Tibial artery (tissue), 4 donors: ENCODE measurements around the gene PDE3A.
"Not testable (repeated sequence)": the region's sequence is repeated elsewhere in the genome, so short reads cannot be mapped to it uniquely, and the experiment has no call there.

Experiments
- DNase-seq, 2 donors: peaks; one replicate each; pipeline ENCODE4 v3.0.0-alpha.2; 2019
- H3K27ac ChIP-seq, 2 donors: fragments of 200-600 bp; sonication (generic) in 1 of 2; 1 replicate in 1 of 2; 2 replicates in 1 of 2; pipeline ENCODE4 v1.5.1; 2018 to 2019; ENCODE audit warnings: mild to moderate bottlenecking in 1 of 2
- H3K27me3 ChIP-seq, 2 donors: fragments of 200-600 bp; sonication (generic) in 1 of 2; one replicate each; pipeline versions ENCODE4 v1.5.1 to v1.6.0; 2016 to 2019
- H3K36me3 ChIP-seq, 3 donors: fragments of 200-600 bp; sonication (generic) in 2 of 3; one replicate each; pipeline ENCODE4 v1.5.1; 2016 to 2019; ENCODE audit warnings: mild to moderate bottlenecking in 2 of 3
- H3K4me1 ChIP-seq, 4 donors: fragments of 200-600 bp; sonication (generic) in 2 of 4; 1 replicate in 3 of 4; 2 replicates in 1 of 4; pipeline ENCODE4 v1.5.1; 2016 to 2019
- H3K4me3 ChIP-seq, 2 donors: fragments of 200-600 bp; sonication (generic) in 1 of 2; 1 replicate in 1 of 2; 2 replicates in 1 of 2; pipeline ENCODE4 v1.5.1; 2018 to 2019; ENCODE audit warnings: mild to moderate bottlenecking in 2 of 2
- H3K9me3 ChIP-seq, 3 donors: fragments of 200-600 bp; sonication (generic) in 1 of 3; one replicate each; pipeline ENCODE4 v1.5.1; 2016 to 2019
- intact Hi-C: fragments of 100-400 bp; cut with DNase I; formaldehyde crosslinking; loops from one replicate; pipeline ENCODE4 v1.15.0; 2023; ENCODE audit warnings: low total_unique reads
- TF ChIP-seq, protein P1 (sequence below), 2 experiments: fragments of 200-600 bp in 1 of 2; fragments of 450-650 bp in 1 of 2; IDR thresholded peaks; one replicate each; pipeline ENCODE4 v1.5.1; 2017 to 2019; ENCODE audit warnings: antibody characterized with exemption in 2 of 2, mild to moderate bottlenecking in 1 of 2, moderate library complexity in 1 of 2

The PDE3A gene

DNA sequence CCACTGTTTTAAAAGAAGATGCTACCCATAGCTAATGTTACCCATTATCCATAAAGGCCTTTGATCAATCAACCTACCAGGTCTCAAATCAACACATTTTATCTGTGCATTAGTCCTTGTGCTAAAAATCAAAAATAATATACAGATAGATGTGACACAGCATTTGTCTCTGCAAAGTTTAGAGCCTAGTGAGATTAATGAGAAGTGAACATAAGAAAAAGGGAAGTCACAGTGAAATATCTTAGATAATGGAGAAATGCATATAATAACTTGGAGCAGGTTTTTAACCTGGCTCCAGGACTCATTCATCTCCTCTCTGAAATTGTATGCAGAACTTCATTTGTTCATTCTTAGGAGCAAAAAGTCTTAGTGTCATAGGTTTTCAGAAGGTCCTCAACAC, 7.2 kb downstream of the PDE3A start:
- DNase-seq: no peak
- no peaks in the 10 kb centered on the region for H3K9me3 ChIP-seq
- no peaks in the 10 kb centered on the region for H3K36me3 ChIP-seq
- no peaks in the 10 kb centered on the region for H3K27me3 ChIP-seq
- peaks cover 0 to 63% (median 15%) of the 10 kb centered on the region in 4 donors for H3K4me1 ChIP-seq
- H3K27ac ChIP-seq: peak overlapping the region; percentile 14 to 90
- TF ChIP-seq, protein P1, sequence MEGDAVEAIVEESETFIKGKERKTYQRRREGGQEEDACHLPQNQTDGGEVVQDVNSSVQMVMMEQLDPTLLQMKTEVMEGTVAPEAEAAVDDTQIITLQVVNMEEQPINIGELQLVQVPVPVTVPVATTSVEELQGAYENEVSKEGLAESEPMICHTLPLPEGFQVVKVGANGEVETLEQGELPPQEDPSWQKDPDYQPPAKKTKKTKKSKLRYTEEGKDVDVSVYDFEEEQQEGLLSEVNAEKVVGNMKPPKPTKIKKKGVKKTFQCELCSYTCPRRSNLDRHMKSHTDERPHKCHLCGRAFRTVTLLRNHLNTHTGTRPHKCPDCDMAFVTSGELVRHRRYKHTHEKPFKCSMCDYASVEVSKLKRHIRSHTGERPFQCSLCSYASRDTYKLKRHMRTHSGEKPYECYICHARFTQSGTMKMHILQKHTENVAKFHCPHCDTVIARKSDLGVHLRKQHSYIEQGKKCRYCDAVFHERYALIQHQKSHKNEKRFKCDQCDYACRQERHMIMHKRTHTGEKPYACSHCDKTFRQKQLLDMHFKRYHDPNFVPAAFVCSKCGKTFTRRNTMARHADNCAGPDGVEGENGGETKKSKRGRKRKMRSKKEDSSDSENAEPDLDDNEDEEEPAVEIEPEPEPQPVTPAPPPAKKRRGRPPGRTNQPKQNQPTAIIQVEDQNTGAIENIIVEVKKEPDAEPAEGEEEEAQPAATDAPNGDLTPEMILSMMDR (IDR thresholded peaks at IDR 0.05): no peak
- no peak overlapping the region for H3K4me3 ChIP-seq
- intact Hi-C loops: loop anchor here (10.0 kb wide), 1 partner anchor 229 kb away; no protein-coding TSS in a partner anchor

DNA sequence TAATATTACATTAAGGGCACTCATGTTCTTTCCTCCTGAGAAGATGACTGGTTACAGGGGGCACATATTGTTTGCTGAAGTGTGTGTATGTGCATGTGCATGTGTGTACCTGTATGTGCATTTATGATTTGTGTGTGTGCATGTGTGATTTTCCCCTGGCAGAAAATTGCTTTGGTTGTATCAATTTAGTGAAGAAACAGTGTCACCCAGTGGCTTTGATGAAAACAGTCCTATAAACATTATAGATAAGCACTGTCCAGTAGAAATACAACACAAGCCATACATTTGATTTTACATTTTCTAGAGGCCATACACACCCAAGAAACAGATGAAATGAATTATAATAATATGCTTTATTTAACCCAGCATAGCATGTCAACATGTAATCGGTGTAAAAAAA, 8.6 kb downstream of the PDE3A start:
- Histone ChIP-seq H3K36me3 (no peaks in the 10 kb centered on the region), H3K27ac (peak overlapping the region; percentile 36 to 90), H3K9me3 (no peaks in the 10 kb centered on the region), H3K27me3 (no peaks in the 10 kb centered on the region), H3K4me1 (peaks cover 0 to 77% (median 20%) of the 10 kb centered on the region in 4 donors), H3K4me3 (no peak overlapping the region)
- intact Hi-C loops: loop anchor here (10.0 kb wide), 1 partner anchor 228 kb away; no protein-coding TSS in a partner anchor
- DNase-seq: no peak
- TF ChIP-seq, protein P1 (IDR thresholded peaks at IDR 0.05): peak; percentile 26 to 45

DNA sequence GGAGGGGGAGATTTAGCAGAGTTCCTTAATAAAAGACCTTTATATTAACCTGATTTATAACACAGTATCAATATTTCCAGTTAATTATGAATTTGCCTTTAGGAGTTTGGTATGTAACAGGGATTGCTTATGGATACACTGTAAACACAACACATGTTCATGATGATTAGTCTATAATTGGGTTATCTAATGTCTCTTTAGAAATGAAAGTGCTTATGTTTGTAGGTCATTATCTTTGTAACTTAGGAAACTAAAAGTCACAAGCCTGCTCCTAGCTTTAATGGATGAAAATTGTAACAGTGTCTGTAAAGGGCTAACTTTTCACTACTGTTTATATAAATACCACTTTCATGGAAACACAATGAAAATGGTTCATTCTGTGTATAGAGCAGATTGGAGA, 9.4 kb downstream of the PDE3A start:
- peaks cover 0 to 84% (median 21%) of the 10 kb centered on the region in 4 donors for H3K4me1 ChIP-seq
- peak overlapping the region; percentile 36 to 90 for H3K27ac ChIP-seq
- H3K27me3 ChIP-seq: no peaks in the 10 kb centered on the region
- no peak for DNase-seq
- intact Hi-C loops: loop anchor here (10.0 kb wide), 1 partner anchor 227 kb away; no protein-coding TSS in a partner anchor
- H3K36me3 ChIP-seq: no peaks in the 10 kb centered on the region
- no peak overlapping the region for H3K4me3 ChIP-seq
- no peaks in the 10 kb centered on the region for H3K9me3 ChIP-seq
- TF ChIP-seq, protein P1 (IDR thresholded peaks at IDR 0.05): no peak

DNA sequence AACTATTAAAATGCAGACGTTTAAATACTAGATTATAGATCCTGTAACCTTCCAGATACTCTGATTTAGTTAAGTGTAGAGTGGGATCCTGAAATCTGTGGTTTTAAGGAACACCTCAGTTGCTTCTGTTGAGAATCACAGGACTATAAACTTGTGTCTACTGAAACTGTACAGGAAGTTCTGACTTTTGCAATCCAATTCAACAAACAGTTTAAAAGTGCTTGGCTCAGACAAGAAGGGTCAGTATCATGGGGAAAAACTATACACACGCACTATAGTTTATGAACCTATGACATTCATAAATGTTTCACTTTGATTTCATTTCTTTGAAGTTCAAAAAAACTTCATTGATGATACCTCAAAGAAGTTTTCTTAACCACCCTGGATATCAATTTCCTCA, 13.8 kb downstream of the PDE3A start:
- no peak for DNase-seq
- intact Hi-C loops: no loop called here
- TF ChIP-seq, protein P1 (IDR thresholded peaks at IDR 0.05): no peak
- Histone ChIP-seq H3K9me3 (no peaks in the 10 kb centered on the region), H3K4me3 (no peak overlapping the region), H3K36me3 (peaks cover 0 to 5% (median 0%) of the 10 kb centered on the region in 3 donors), H3K27ac (peak overlapping the region; percentile 34 to 90), H3K27me3 (no peaks in the 10 kb centered on the region), H3K4me1 (peaks cover 0 to 69% (median 15%) of the 10 kb centered on the region in 4 donors)

DNA sequence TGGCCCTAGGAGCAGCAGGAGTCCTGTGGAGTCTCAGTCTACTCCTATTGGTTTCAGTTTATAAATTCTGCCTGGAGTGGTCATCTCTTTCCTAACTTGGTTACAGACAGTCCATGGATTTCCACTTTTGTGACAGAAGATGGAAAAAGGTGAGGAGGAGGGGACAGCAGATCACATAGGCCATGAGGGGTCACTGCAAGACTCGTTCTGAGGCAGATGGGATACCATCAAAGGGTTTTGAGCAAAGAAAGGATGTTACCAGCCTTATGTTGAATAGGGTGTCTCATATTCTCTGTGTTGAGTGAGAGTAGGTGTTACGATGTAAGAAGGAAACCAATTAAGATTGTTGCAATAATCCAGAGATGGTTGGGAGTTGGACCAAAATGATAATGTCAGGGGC, 15.3 kb downstream of the PDE3A start:
- peaks cover 0 to 5% (median 0%) of the 10 kb centered on the region in 3 donors for H3K36me3 ChIP-seq
- no peaks in the 10 kb centered on the region for H3K27me3 ChIP-seq
- TF ChIP-seq, protein P1 (IDR thresholded peaks at IDR 0.05): no peak
- intact Hi-C loops: no loop called here
- no peak for DNase-seq
- H3K27ac ChIP-seq: peak overlapping the region; percentile 34 to 90
- no peaks in the 10 kb centered on the region for H3K9me3 ChIP-seq
- peaks cover 0 to 67% (median 12%) of the 10 kb centered on the region in 4 donors for H3K4me1 ChIP-seq
- peak overlapping the region in 1 of 2 donors; percentile 7 for H3K4me3 ChIP-seq

DNA sequence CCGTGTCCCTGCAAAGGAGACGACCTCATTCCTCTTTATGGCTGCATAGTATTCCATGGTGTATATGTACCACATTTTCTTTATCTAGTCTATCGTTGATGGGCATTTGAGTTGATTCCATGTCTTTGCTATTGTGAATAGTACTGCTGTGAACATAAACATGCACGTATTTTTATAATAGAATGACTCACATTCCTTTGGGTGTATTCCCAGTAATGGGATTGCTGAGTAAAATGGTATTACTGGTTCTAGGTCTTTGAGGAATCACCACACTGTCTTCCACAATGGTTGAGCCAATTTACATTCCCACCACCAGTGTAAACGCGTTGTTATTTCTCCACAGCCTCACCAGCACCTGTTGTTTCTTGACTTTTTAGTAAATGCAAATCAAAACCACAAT, 16.5 kb downstream of the PDE3A start:
- H3K9me3 ChIP-seq, H3K4me3 ChIP-seq, DNase-seq, intact Hi-C loops, H3K27me3 ChIP-seq, H3K36me3 ChIP-seq, H3K27ac ChIP-seq: not testable (repeated sequence)
- peaks cover 0 to 67% (median 19%) of the 10 kb centered on the region in 4 donors for H3K4me1 ChIP-seq
